Stimulated activated CD8-positive, alpha-beta memory T cell treated with anti-CD3 and anti-CD28 coated beads, Interleukin-4, amount 100 ng/mL, for 48 hours (primary cell): Measurements from ENCODE around the gene KIAA0753.

ENCODE experiments used
- DNase-seq: peaks from one replicate; pipeline ENCODE4 v3.0.0-alpha.2; 2020

KIAA0753 gene

GRCh38 chr17:6568184-6568758 is 72.2 kb downstream of the KIAA0753 start:
- no peak for DNase-seq

DNA sequence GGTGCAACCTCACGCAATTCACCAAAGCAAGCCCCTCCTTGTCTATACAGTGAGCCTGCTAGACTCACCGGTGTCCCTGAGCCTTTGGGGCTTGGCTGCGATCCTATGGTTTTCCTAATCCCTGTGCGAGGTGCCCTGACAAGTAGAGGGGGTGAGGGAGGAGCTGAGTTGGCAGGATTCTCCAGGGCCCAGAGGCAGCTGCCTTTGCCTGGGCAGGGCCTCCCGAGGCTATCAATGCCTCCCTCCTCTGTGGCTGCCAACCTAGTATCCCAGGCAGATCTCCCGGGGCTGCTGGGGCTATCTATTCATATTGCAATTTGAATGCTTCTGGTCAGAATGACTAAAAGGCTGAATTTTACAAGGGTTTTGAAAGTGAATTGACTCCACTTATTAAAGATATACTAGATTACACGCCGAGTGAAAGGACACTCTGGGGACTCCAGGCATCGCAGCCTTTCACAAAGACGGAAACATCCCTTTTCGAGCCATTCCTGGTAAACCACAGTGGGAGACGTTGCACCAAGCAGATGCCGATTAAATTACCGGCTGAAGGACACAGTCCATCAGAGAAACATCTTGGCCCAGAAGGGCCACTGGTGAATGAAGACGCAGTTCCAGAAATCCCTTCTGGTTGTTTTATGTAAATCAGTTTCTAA is 72.9 kb downstream of the KIAA0753 start:
- no peak for DNase-seq

- DNase-seq: no peak
Observed at GRCh38 chr17:6561446-6561845, 79.1 kb downstream of the KIAA0753 start.

DNA sequence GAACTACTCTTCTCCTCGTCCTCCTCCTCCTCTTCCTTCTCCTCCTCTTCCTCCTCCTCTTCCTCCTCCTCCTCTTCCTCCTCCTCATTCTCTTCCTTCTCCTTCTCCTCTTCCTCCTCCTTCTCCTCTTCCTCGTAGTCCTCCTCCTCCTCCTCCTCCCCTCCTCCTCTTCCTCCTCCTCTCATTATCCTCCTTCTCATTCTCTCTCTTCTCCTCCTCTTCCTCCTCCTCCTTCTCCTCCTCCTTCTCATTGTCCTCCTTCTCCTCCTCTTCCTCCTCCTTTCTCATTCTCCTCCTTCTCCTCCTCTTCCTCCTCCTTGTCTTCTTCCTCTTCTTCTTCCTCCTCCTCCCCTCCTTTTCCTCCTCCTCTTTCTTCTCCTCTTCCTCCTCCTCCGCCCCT is 80.0 kb downstream of the KIAA0753 start:
- no peak for DNase-seq

DNA sequence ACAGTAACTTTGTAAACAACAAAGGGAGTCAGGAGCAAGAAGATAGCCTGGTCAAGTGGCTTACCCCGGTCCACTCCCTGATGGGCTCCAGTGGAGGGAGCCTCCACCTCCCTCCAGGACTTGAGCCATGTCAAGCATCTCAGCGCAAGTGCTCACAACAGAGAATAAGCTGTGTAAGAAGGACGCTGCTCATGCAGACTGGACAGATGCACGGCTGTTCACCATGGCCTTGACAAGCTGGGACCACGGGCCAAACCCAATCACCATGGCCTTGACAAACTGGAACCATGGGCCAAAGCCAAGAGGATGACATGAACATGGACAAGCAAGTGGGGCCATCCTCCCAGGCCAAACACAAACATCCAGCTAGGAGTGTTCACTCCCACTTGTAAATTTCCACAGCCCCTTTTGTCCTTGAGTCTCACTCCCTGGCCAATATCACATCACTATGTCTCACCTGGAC is 80.7 kb downstream of the KIAA0753 start:
- DNase-seq: no peak

DNA sequence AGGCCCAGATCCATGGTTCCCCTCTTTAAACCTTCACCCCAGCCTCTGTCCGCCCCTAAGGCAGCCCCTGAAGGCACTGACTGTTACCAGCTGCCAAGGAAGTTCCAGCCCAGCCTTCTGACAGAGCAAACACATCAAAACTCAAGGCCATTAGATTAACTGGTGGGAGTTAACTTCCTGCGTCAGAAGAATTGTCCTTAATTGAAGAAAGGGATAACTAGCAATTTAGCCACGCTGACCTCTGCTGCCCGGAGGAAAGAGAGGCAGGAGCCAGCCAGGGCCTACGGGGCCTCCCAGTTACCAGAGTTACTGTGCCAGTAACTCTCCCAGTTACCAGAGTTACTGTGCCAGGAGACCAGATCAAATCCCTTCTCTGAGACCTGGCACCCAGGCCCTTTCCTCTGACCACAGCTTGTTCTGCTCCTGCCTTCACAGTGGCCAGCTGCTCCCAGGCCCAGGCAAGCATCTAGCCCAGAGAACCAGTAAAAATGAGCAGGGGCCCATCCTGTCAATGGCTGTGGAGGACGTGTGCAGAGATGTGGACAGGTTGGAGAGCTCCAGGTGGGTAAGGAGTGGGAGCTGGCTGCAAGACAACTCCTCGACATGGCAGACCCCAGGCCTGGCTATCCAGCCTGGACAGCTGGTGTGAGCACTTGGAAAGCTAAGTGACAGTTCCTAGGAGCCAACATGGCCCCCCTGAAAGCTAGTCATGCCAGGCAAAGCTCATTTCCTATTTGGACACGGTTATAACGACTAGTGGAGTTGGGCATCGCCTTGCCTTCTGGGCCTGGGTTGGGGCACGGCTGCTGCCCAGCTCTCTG is 81.4 kb downstream of the KIAA0753 start:
- DNase-seq: no peak

DNA sequence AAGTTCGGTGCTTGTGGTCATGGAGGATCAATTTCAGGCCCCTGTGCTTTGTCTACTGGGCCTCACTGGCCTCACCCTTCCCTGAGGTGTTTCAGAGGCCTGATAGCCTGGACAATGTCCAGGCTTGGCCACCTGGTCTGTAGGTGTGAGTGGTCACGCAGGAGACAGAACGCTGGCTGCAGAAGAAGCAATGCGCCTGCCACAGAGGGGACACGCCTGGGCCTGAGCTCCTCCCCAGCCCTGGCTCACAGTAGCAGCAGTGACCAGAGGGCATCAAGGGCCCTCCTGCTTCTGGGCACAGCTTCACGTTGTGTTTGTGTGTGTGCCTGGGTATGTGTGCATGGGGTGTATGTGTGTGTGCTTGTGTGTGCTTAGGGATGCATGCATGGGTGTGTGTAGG is 82.2 kb downstream of the KIAA0753 start:
- DNase-seq: no peak

GRCh38 chr17:6557040-6557438 is 83.5 kb downstream of the KIAA0753 start:
- DNase-seq: no peak

GRCh38 chr17:6556121-6557039 is 84.1 kb downstream of the KIAA0753 start, which contains the start of gene PITPNM3:
Gene PITPNM3, minus strand, starts transcription at chr17:6556555. Its CDS starts 149 bp downstream, at chr17:6556406.
- no peak for DNase-seq

GRCh38 chr17:6555331-6556120 is 85.0 kb downstream of the KIAA0753 start:
- peak; percentile 32 for DNase-seq

- no peak for DNase-seq
Observed at GRCh38 chr17:6554871-6555330, 85.6 kb downstream of the KIAA0753 start.

GRCh38 chr17:6554342-6554741 is 86.2 kb downstream of the KIAA0753 start:
- no peak for DNase-seq

DNA sequence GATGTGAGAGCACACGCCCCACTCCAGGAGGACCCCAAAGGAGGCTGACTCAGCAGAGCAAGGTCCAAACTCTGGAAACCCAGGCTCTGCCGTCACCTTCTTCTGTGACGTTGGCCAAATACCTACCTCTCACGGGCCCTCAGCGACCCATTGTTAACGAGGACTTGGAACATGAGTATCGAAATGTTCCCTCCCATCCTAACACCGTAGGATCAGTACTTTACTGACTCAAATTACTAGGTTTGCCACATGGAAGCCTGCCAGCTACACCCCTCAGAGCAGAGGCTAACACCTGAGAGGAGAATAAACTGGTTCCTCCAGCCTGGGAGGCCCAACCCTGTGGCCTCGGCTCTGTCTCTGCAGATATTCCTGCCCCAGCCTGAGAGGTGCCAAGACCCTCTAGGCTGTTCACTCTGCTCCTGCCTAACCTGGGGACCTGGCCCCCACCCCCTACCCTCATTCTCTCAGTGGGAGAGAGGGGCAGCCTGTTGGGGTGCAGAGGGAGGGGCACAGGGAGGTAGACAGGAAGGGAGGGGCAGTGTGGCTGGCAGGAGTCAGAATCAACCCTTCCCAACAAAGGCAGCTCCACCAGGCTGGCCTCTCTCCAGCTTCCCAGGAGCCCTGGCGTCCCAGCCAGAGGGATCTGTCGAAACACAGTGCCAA is 88.5 kb downstream of the KIAA0753 start:
- DNase-seq: no peak

DNA sequence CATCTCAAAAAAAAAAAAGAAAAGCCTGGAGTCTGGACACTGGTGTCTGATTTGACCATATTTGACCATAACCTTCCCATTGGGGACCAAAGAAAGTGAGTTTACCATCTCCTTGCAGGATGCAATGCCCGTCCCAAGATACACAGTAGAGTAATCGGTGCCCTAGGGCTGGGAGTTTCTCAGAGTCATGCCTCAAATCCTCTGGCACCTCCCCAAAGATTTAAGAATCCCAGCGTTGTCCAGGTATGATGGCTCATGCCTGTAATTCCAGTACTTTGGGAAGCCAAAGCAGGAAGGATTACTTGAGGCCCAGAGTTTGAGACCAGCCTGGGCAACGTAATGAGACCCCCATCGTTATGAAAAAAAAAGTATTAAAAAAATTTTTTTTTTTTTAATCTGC is 89.2 kb downstream of the KIAA0753 start:
- DNase-seq: no peak

- no peak for DNase-seq
Observed at GRCh38 chr17:6549384-6550036, 91.0 kb downstream of the KIAA0753 start.

- DNase-seq: peak; percentile 31
Observed at GRCh38 chr17:6548578-6549330, 91.8 kb downstream of the KIAA0753 start.

GRCh38 chr17:6548034-6548433 is 92.5 kb downstream of the KIAA0753 start:
- no peak for DNase-seq

- no peak for DNase-seq
Observed at GRCh38 chr17:6547336-6547735, 93.2 kb downstream of the KIAA0753 start.

GRCh38 chr17:6546069-6546718 is 94.3 kb downstream of the KIAA0753 start:
- peak; percentile 32 for DNase-seq
